Sigmoid colon (tissue), 7 donors: ENCODE results near the gene POPDC2. TPM values are rescaled to one million over a fixed set of nuclear protein-coding genes. Genes with fewer than 3 reads are reported as not detected.

Experiments used
- DNase-seq: peaks from one replicate; pipeline ENCODE4 v3.0.0-alpha.2; 2019
- H3K27ac ChIP-seq, 4 donors: fragments of 200-600 bp; sonication (generic); one replicate each; pipeline ENCODE4 v1.5.1; 2016 to 2019; ENCODE audit warnings: mild to moderate bottlenecking in 1 of 4
- H3K27me3 ChIP-seq, 3 donors: fragments of 200-600 bp; sonication (generic); one replicate each; pipeline ENCODE4 v1.5.1; 2019; ENCODE audit warnings: mild to moderate bottlenecking in 1 of 3
- H3K36me3 ChIP-seq, 4 donors: fragments of 200-600 bp; sonication (generic); one replicate each; pipeline ENCODE4 v1.5.1; 2016 to 2019
- H3K4me1 ChIP-seq, 4 donors: fragments of 200-600 bp; sonication (generic); one replicate each; pipeline ENCODE4 v1.5.1; 2017 to 2019
- H3K4me3 ChIP-seq, 4 donors: fragments of 200-600 bp; sonication (generic); one replicate each; pipeline ENCODE4 v1.5.1; 2017 to 2019; ENCODE audit warnings: mild to moderate bottlenecking in 2 of 4, moderate library complexity in 1 of 4
- H3K9me3 ChIP-seq, 4 donors: fragments of 200-600 bp in 3 of 4; sonication (generic) in 3 of 4; one replicate each; pipeline versions ENCODE4 v1.5.1 to v1.6.1; 2013 to 2019
- CTCF ChIP-seq, 4 experiments: fragments of 450-650 bp in 3 of 4; fragments of 200-600 bp in 1 of 4; IDR thresholded peaks; one replicate each; pipeline ENCODE4 v1.5.1; 2016 to 2019; ENCODE audit warnings: antibody characterized with exemption in 4 of 4, mild to moderate bottlenecking in 3 of 4, moderate library complexity in 2 of 4
- EP300 ChIP-seq, 4 donors: sonication (generic); formaldehyde crosslinking; IDR thresholded peaks; one replicate each; pipeline ENCODE4 v1.6.1; 2017; ENCODE audit warnings: antibody characterized with exemption in 4 of 4
- POLR2A ChIP-seq, 2 donors: fragments of 450-650 bp; IDR thresholded peaks; one replicate each; pipeline ENCODE4 v1.6.1; 2016; ENCODE audit warnings: antibody characterized with exemption in 2 of 2, mild to moderate bottlenecking in 2 of 2, moderate library complexity in 2 of 2
- POLR2AphosphoS5 ChIP-seq, 4 donors: sonication (generic); formaldehyde crosslinking; IDR thresholded peaks; one replicate each; pipeline ENCODE4 v1.6.1; 2017; ENCODE audit warnings: antibody characterized with exemption in 4 of 4
- WGBS, 2 donors: extraction: QIAGEN DNeasy Blood & Tissue Kit; methylation state at CpG; one replicate each; pipeline ENCODE4 v1.1.7; 2013; 5-methylcytosine and 5-hydroxymethylcytosine counted together
- intact Hi-C: fragments of 100-400 bp; cut with DNase I; formaldehyde crosslinking; loops from one replicate; pipeline ENCODE4 v1.15.1; 2023
- polyA plus RNA-seq, 3 donors: library from polyadenylated mRNA; stranded (reverse); fragments of 200-250 nt; gene quantifications; one replicate each; pipeline ENCODE4 v1.2.3, GENCODE V29; 2013
- total RNA-seq, 4 donors: library from RNA; depleted of rRNA; stranded (reverse); fragments of >200 nt; gene quantifications; one replicate each; pipeline ENCODE4 v1.1.0, GENCODE V29; 2016
- donor health status: healthy with polysubstance abuse.
- donor health status: Bipolar disorder and iron deficiency.
- donor health status: healthy.

The POPDC2 gene
- total RNA-seq (100 to 1,000 TPM in 3 of 4 donors, 10 to 100 TPM in 1; 86.6 to 203 (median 169) TPM), polyA plus RNA-seq (10 to 100 TPM in 1 of 3 donors, 1 to 10 TPM in 2; 1.2 to 13.1 (median 3.6) TPM)

DNA sequence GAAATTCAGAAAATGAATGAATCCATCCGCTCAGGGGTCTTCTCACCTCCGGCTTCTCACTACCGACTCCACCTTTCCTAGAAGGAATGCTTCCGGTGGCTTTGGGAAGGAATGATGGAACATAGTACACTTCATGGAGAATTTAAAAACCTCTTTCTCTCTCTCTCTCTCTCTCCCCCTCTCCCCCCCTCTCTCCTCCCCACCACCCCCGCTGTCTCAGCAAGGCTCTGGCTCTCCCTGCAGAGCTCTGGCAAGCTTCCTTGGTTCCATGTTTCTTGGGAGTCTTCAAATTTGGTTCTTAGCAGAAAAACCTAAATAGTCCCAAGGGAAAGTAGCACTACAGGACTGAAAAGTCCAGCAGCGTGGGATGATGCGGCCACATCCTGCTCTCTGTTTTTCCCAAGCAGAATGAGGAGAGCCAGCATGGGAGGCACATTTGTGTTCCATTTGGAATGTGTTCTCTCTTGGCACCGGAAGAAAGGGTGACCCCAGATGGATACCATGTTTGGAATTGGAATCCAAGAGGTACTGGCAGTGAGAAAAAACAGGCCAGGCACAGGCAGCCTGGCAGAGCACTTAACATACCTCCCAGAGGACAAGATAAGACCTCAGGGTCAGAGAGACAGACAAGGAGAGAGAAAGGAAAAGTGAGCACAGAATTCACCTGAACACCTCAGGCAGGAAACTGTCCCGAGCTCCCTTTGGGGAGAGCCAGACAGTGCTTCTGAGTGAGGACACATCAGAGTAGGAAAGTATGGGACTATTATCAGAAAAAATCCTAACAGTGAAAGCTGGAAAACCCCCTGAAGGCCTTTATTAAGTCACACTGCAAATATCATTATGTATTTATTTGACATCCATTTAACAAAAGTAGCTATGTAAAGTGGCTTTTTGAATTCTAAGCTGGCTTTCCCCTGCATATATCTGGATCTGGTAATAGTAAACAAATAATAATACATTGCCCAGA lies at the start of gene POPDC2:
Gene POPDC2 (minus strand): TSS at position 116 of the 967 bp plus-strand sequence. CDS start 166 bp downstream, outside the sequence.
- peak; percentile 72 to 95 (median 86) for TF ChIP-seq POLR2AphosphoS5 (IDR thresholded peaks at IDR 0.05)
- no peak for TF ChIP-seq CTCF (IDR thresholded peaks at IDR 0.05)
- peak in 1 of 2 donors; percentile 47 for TF ChIP-seq POLR2A (IDR thresholded peaks at IDR 0.05)
- TF ChIP-seq EP300 (IDR thresholded peaks at IDR 0.05): peak in 3 of 4 donors; percentile 40 to 93 (median 85)
- Histone ChIP-seq H3K27me3 (no peaks in the 10 kb centered on the region), H3K4me1 (peaks cover 0 to 76% (median 65%) of the 10 kb centered on the region in 4 donors), H3K4me3 (peak within 1 kb of the TSS; percentile 46 to 64 (median 54)), H3K36me3 (peaks cover 0 to 12% (median 0%) of the 10 kb centered on the region in 4 donors), H3K9me3 (no peaks in the 10 kb centered on the region), H3K27ac (peak within 1 kb of the TSS; percentile 79 to 91 (median 89))
- intact Hi-C loops: loop anchor here (5.0 kb wide), 1 partner anchor 83 kb away; the partner anchor contains the start of gene ADPRH
- peak; percentile 77 for DNase-seq
- WGBS, 2 donors: 83 to 92% methylated on average over 9 of the region's 9 CpGs

DNA sequence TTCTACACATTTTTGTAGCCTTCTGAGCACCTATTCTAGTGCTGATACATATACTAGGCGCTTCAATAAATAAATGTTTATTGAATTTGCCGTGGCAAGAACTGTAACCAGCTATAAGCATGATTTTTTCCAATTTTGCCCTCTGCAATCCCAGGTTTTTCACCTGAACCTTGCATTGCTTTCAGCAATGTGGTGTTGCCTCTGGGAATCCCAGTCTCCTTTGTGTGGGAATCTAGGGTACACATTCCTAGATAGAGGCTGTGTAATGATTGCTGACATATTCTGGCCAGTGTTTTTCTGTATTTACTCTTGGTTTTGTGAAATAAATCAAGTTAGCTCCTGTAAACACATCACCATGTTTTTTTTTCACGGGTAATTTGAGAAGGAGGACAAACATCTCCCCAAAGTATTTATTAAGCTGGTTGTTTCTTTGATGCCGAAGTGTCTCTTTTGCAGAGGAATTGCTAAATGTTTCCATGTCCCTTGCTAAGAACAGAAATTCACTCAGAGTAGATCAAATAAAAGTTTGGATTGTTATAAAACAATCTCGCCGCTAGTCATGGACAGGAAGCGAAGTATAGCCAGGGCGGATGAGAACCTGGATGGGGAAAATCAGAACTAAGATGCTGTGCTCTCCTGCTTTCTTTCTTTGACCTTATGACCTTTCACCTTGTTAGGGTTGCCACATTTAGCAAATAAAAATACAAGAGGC lies 43.6 kb upstream of the POPDC2 start:
- intact Hi-C loops: loop anchor here (10.0 kb wide), 2 partner anchors 391 to 851 kb away; partner anchors contain the start of gene GSK3B
- H3K9me3 ChIP-seq: no peaks in the 10 kb centered on the region
- H3K4me3 ChIP-seq: peak overlapping the region in 3 of 4 donors; percentile 4 to 64 (median 64)
- DNase-seq: no peak
- H3K4me1 ChIP-seq: peaks cover 0 to 17% (median 13%) of the 10 kb centered on the region in 4 donors
- peak overlapping the region; percentile 47 to 71 (median 56) for H3K27ac ChIP-seq
- TF ChIP-seq CTCF (IDR thresholded peaks at IDR 0.05): no peak
- TF ChIP-seq EP300 (IDR thresholded peaks at IDR 0.05): no peak
- TF ChIP-seq POLR2AphosphoS5 (IDR thresholded peaks at IDR 0.05): no peak
- TF ChIP-seq POLR2A (IDR thresholded peaks at IDR 0.05): no peak
- WGBS, 2 donors: 53 to 74% methylated on average over 8 of the region's 8 CpGs
- no peaks in the 10 kb centered on the region for H3K36me3 ChIP-seq
- H3K27me3 ChIP-seq: no peaks in the 10 kb centered on the region

DNA sequence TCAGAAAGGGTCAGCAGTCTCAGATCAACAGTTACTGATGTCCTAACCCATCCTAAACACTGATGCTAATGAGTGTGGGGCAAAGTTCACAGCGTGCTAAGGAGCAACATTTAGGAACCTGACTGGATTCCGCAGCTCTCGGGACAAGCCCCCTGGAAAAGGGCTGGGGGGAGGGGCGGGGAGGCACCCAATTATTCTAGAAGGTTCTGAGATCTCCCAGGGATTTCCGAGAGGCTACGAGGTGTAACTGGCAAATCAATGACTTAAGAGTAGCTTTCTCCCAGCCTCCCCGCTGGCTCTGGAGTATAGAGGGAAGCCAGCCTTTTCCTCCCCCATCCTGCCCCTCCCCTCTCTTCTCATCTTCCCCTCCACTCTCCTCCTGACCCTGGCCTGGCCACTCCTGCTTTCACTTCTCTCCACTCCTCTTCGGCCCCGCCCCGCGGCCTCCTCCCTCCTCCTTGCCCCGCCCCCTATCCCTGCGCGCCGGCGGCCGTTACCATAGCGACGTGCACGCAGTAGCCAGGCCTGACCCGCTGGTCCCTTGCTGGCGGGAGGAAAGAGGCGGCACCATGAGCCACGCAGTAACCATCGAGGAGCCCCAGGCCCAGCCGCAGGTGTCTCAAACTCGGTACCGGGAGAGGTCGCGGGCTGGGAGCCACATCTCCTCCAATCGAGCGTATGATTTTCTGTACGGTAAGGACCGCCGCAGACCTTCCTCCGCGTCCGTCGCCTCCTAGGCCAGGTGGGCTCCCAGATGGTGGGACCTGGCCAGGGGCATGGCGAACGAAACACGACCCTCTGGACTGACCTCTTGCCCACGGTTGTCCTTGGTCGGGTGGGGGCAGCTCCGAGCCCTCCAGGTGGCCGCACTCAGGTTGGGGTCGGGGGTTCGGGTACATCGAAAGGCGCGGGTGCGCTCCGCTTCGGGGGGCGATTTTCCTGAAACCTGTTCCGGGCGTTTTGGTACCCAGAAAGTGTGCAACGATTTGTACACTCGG lies 42.4 kb upstream of the POPDC2 start, which contains the start of gene CFAP91:
Gene CFAP91 (plus strand): TSS at position 493 of the 998 bp plus-strand sequence. CDS start 77 bp downstream, at position 570.
- Histone ChIP-seq H3K27me3 (no peaks in the 10 kb centered on the region), H3K9me3 (no peaks in the 10 kb centered on the region), H3K36me3 (no peaks in the 10 kb centered on the region), H3K4me1 (peaks cover 0 to 17% (median 13%) of the 10 kb centered on the region in 4 donors), H3K27ac (peak within 1 kb of the TSS; percentile 47 to 71 (median 56)), H3K4me3 (peak within 1 kb of the TSS; percentile 49 to 64 (median 58))
- intact Hi-C loops: loop anchor here (10.0 kb wide), 2 partner anchors 392 to 852 kb away; partner anchors contain the start of gene GSK3B
- 7 to 12% methylated on average over 59 of the region's 59 CpGs for WGBS, 2 donors
- peak; percentile 99 for DNase-seq
- no peak for TF ChIP-seq CTCF (IDR thresholded peaks at IDR 0.05)
- TF ChIP-seq POLR2A (IDR thresholded peaks at IDR 0.05): no peak
- no peak for TF ChIP-seq EP300 (IDR thresholded peaks at IDR 0.05)
- TF ChIP-seq POLR2AphosphoS5 (IDR thresholded peaks at IDR 0.05): peak in 3 of 4 donors; percentile 5 to 74 (median 36)
